Breast epithelium (tissue), 3 donors: Measurements from ENCODE around the gene ZNF512B.

Experiments
- CTCF ChIP-seq, 3 donors: fragments of 450-650 bp; IDR thresholded peaks; one replicate each; pipeline ENCODE4 v1.5.1; 2016 to 2017; ENCODE audit warnings: antibody characterized with exemption in 3 of 3, mild to moderate bottlenecking in 3 of 3, moderate library complexity in 3 of 3
- POLR2A ChIP-seq: fragments of 450-650 bp; IDR thresholded peaks from one replicate; pipeline ENCODE4 v1.6.1; 2016; ENCODE audit warnings: antibody characterized with exemption, mild to moderate bottlenecking, moderate library complexity
- POLR2AphosphoS5 ChIP-seq, 3 donors: sonication (generic); formaldehyde crosslinking; IDR thresholded peaks; one replicate each; pipeline ENCODE4 v1.6.1; 2017; ENCODE audit warnings: antibody characterized with exemption in 3 of 3

GRCh38 chr20:63950701-63951397 lies 18.9 kb downstream of the ZNF512B start:
- TF ChIP-seq CTCF (IDR thresholded peaks at IDR 0.05) (no peak), POLR2AphosphoS5 (IDR thresholded peaks at IDR 0.05) (no peak), POLR2A (no peak)
